IPS-18a (cell line): Measurements from ENCODE around the gene USP3.

Experiments
- H3K27ac ChIP-seq: one replicate; pipeline ENCODE4 v1.5.1; 2013; ENCODE audit warnings: low read length
- H3K27me3 ChIP-seq: one replicate; pipeline ENCODE4 v1.6.1; 2013; ENCODE audit warnings: mild to moderate bottlenecking, low read length; ENCODE audit not compliant: control insufficient read depth, insufficient read depth
- H3K36me3 ChIP-seq: one replicate; pipeline ENCODE4 v1.6.1; 2013; ENCODE audit warnings: low read depth, low read length; ENCODE audit not compliant: control insufficient read depth
- H3K4me1 ChIP-seq: one replicate; pipeline ENCODE4 v1.6.1; 2013; ENCODE audit warnings: low read depth, low read length; ENCODE audit not compliant: control insufficient read depth
- H3K4me3 ChIP-seq: one replicate; pipeline ENCODE4 v1.5.1; 2013; ENCODE audit warnings: low read length
- H3K9ac ChIP-seq: one replicate; pipeline ENCODE4 v1.6.1; 2013; ENCODE audit warnings: mild to moderate bottlenecking, low read length, moderate library complexity
- H3K9me3 ChIP-seq: one replicate; pipeline ENCODE4 v1.6.1; 2013; ENCODE audit warnings: low read depth, low read length; ENCODE audit not compliant: control insufficient read depth

The USP3 gene

GRCh38 chr15:63466378-63467192, 37.8 kb upstream of the USP3 start:
- no peak overlapping the region for H3K27ac ChIP-seq
- H3K4me3 ChIP-seq: no peak overlapping the region
- no peaks in the 10 kb centered on the region for H3K36me3 ChIP-seq
- H3K9me3 ChIP-seq: no peaks in the 10 kb centered on the region
- peaks cover 2% of the 10 kb centered on the region for H3K4me1 ChIP-seq
- H3K9ac ChIP-seq: no peak overlapping the region
- peaks cover 4% of the 10 kb centered on the region for H3K27me3 ChIP-seq

- Histone ChIP-seq H3K27me3 (no peaks in the 10 kb centered on the region), H3K36me3 (no peaks in the 10 kb centered on the region), H3K9me3 (no peaks in the 10 kb centered on the region), H3K9ac (no peak overlapping the region), H3K4me1 (peaks cover 2% of the 10 kb centered on the region), H3K27ac (no peak overlapping the region), H3K4me3 (no peak overlapping the region)
Measured at GRCh38 chr15:63469190-63469589, 35.2 kb upstream of the USP3 start.

GRCh38 chr15:63469984-63470383, 34.4 kb upstream of the USP3 start:
- H3K9me3 ChIP-seq: no peaks in the 10 kb centered on the region
- no peak overlapping the region for H3K4me3 ChIP-seq
- no peaks in the 10 kb centered on the region for H3K36me3 ChIP-seq
- no peak overlapping the region for H3K27ac ChIP-seq
- peaks cover 4% of the 10 kb centered on the region for H3K4me1 ChIP-seq
- H3K9ac ChIP-seq: no peak overlapping the region
- no peaks in the 10 kb centered on the region for H3K27me3 ChIP-seq

- Histone ChIP-seq H3K4me1 (peaks cover 4% of the 10 kb centered on the region), H3K27ac (no peak overlapping the region), H3K9ac (no peak overlapping the region), H3K36me3 (no peaks in the 10 kb centered on the region), H3K4me3 (no peak overlapping the region), H3K27me3 (no peaks in the 10 kb centered on the region), H3K9me3 (no peaks in the 10 kb centered on the region)
Measured at GRCh38 chr15:63473007-63473748, 31.2 kb upstream of the USP3 start.

GRCh38 chr15:63473749-63473998, 30.7 kb upstream of the USP3 start:
- Histone ChIP-seq H3K27me3 (no peaks in the 10 kb centered on the region), H3K27ac (no peak overlapping the region), H3K9me3 (no peaks in the 10 kb centered on the region), H3K4me1 (peaks cover 4% of the 10 kb centered on the region), H3K9ac (no peak overlapping the region), H3K4me3 (no peak overlapping the region), H3K36me3 (no peaks in the 10 kb centered on the region)

- Histone ChIP-seq H3K9me3 (no peaks in the 10 kb centered on the region), H3K4me3 (no peak overlapping the region), H3K9ac (no peak overlapping the region), H3K36me3 (no peaks in the 10 kb centered on the region), H3K27me3 (no peaks in the 10 kb centered on the region), H3K27ac (no peak overlapping the region), H3K4me1 (peaks cover 4% of the 10 kb centered on the region)
Measured at GRCh38 chr15:63473999-63474809, 30.2 kb upstream of the USP3 start.

- H3K27me3 ChIP-seq: no peaks in the 10 kb centered on the region
- H3K27ac ChIP-seq: no peak overlapping the region
- H3K9me3 ChIP-seq: no peaks in the 10 kb centered on the region
- H3K36me3 ChIP-seq: no peaks in the 10 kb centered on the region
- peaks cover 9% of the 10 kb centered on the region for H3K4me1 ChIP-seq
- H3K9ac ChIP-seq: no peak overlapping the region
- no peak overlapping the region for H3K4me3 ChIP-seq
Measured at GRCh38 chr15:63474810-63475316, 29.5 kb upstream of the USP3 start.

GRCh38 chr15:63475707-63476106, 28.7 kb upstream of the USP3 start:
- Histone ChIP-seq H3K36me3 (no peaks in the 10 kb centered on the region), H3K27me3 (no peaks in the 10 kb centered on the region), H3K9ac (no peak overlapping the region), H3K4me3 (no peak overlapping the region), H3K27ac (no peak overlapping the region), H3K9me3 (no peaks in the 10 kb centered on the region), H3K4me1 (peaks cover 9% of the 10 kb centered on the region)

GRCh38 chr15:63476229-63476632, 28.2 kb upstream of the USP3 start:
- Histone ChIP-seq H3K4me1 (peaks cover 10% of the 10 kb centered on the region), H3K9me3 (no peaks in the 10 kb centered on the region), H3K4me3 (no peak overlapping the region), H3K27me3 (no peaks in the 10 kb centered on the region), H3K36me3 (no peaks in the 10 kb centered on the region), H3K27ac (no peak overlapping the region), H3K9ac (no peak overlapping the region)

GRCh38 chr15:63478243-63478642, 26.1 kb upstream of the USP3 start:
- Histone ChIP-seq H3K9me3 (no peaks in the 10 kb centered on the region), H3K36me3 (no peaks in the 10 kb centered on the region), H3K27me3 (no peaks in the 10 kb centered on the region), H3K4me1 (peaks cover 15% of the 10 kb centered on the region), H3K4me3 (no peak overlapping the region), H3K27ac (no peak overlapping the region), H3K9ac (no peak overlapping the region)

- Histone ChIP-seq H3K27ac (no peak overlapping the region), H3K9ac (no peak overlapping the region), H3K4me3 (no peak overlapping the region), H3K4me1 (peaks cover 27% of the 10 kb centered on the region), H3K27me3 (no peaks in the 10 kb centered on the region), H3K36me3 (no peaks in the 10 kb centered on the region), H3K9me3 (no peaks in the 10 kb centered on the region)
Measured at GRCh38 chr15:63480441-63480821, 24.0 kb upstream of the USP3 start.
